Esophagus muscularis mucosa (tissue), 4 donors: ENCODE measurements around the gene ZC3H10.

Source experiments
- CTCF ChIP-seq, 3 experiments: fragments of 200-600 bp in 2 of 3; fragments of 450-650 bp in 1 of 3; sonication (generic) in 2 of 3; IDR thresholded peaks; one replicate each; pipeline ENCODE4 v1.5.1; 2017 to 2019; ENCODE audit warnings: antibody characterized with exemption in 3 of 3, mild to moderate bottlenecking in 2 of 3, moderate library complexity in 1 of 3
- EP300 ChIP-seq: sonication (generic); formaldehyde crosslinking; IDR thresholded peaks from one replicate; pipeline ENCODE4 v1.6.1; 2017; ENCODE audit warnings: antibody characterized with exemption
- POLR2A ChIP-seq: fragments of 450-650 bp; IDR thresholded peaks from one replicate; pipeline ENCODE4 v1.6.1; 2017; ENCODE audit warnings: antibody characterized with exemption, moderate library complexity, mild to moderate bottlenecking, low read depth

- TF ChIP-seq CTCF (IDR thresholded peaks at IDR 0.05) (peak; percentile 48 to 53 (median 48)), EP300 (no peak), POLR2A (peak; percentile 86)
Observed at GRCh38 chr12:56117778-56118687, at the start of gene ZC3H10.
